Activated effector memory CD4-positive, alpha-beta T cell treated with Interleukin-2 at 50 U/mL for 16 hours (primary cell): ENCODE data around the gene GLP1R.

Experiments used
- DNase-seq: peaks from one replicate; pipeline ENCODE4 v3.0.0-alpha.2; 2020

The GLP1R gene

GRCh38 chr6:39065561-39065960 is 17.0 kb downstream of the GLP1R start:
- no peak for DNase-seq

- no peak for DNase-seq
Measured at GRCh38 chr6:39068391-39068790, 19.8 kb downstream of the GLP1R start.

GRCh38 chr6:39072830-39073229 is 24.2 kb downstream of the GLP1R start:
- DNase-seq = no peak

- no peak for DNase-seq
Measured at GRCh38 chr6:39073471-39074355, 25.1 kb downstream of the GLP1R start.

GRCh38 chr6:39074486-39074885 is 25.9 kb downstream of the GLP1R start:
- DNase-seq = no peak

- no peak for DNase-seq
Measured at GRCh38 chr6:39075010-39075686, 26.6 kb downstream of the GLP1R start.

- no peak for DNase-seq
Measured at GRCh38 chr6:39075807-39076622, 27.4 kb downstream of the GLP1R start.

- no peak for DNase-seq
Measured at GRCh38 chr6:39076623-39077535, 28.3 kb downstream of the GLP1R start.

GRCh38 chr6:39077882-39078594 is 29.5 kb downstream of the GLP1R start:
- no peak for DNase-seq

GRCh38 chr6:39078695-39079094 is 30.1 kb downstream of the GLP1R start:
- no peak for DNase-seq

GRCh38 chr6:39079197-39080125 is 30.9 kb downstream of the GLP1R start:
- no peak for DNase-seq

GRCh38 chr6:39080246-39080875 is 31.8 kb downstream of the GLP1R start:
- DNase-seq = no peak

GRCh38 chr6:39082310-39082709 is 33.7 kb downstream of the GLP1R start:
- DNase-seq = no peak

GRCh38 chr6:39083231-39083634 is 34.7 kb downstream of the GLP1R start:
- no peak for DNase-seq

GRCh38 chr6:39084506-39084905 is 35.9 kb downstream of the GLP1R start:
- no peak for DNase-seq

- no peak for DNase-seq
Measured at GRCh38 chr6:39085129-39085797, 36.7 kb downstream of the GLP1R start.

GRCh38 chr6:39086294-39086693 is 37.7 kb downstream of the GLP1R start:
- no peak for DNase-seq

GRCh38 chr6:39086711-39087110 is 38.1 kb downstream of the GLP1R start:
- DNase-seq = no peak

- DNase-seq = no peak
Measured at GRCh38 chr6:39087197-39087596, 38.6 kb downstream of the GLP1R start.
